ENCODE measurements around the gene TMEM235. TPM values are rescaled to one million over a fixed set of nuclear protein-coding genes. Genes with fewer than 3 reads are reported as not detected.

Gene TMEM235
- total RNA-seq, 1 experiment from 2014 or later: not detected

DNA sequence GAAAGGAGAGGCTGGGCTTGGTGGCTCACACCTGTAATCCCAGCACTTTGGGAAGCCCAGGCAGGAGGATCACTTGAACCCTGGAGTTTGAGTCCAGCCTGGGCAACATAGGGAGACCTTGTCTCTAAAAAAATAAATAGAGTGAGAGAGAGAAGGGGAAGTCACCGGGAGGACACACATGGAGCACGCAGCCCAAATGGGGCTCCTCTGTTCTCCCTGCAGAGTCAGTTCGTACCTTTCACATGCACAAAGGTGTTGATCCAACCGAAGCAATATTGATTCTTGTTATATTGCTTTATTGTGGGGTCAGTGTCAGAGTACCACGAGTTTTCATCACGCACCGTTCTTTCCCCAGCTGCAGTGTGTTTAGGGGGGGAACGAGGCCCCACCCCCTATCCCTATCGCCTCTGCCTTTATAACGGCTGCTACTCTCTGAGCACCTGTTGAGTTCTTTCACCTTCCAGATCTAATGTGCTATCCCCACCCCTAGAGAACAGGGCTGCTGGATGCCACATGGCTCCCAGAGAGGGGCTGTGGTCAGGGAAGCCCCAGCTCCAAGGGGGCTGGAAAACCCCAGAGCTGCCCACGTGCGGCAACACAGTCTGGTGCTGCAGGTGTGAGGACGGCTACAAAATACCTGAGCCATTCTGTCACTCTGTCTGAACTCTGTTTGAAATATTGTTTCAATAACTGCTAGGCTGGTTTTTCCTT is 1.0 kb upstream of the TMEM235 start:
- no peak for DNase-seq (ENCODE audit: unreplicated experiment)
- ChIA-PET POLR2A (interaction anchor here (0.6 kb wide), 1 partner anchor 51 kb away, joined by 3 read pairs; no protein-coding TSS in a partner anchor), CTCF (interaction anchor here (0.9 kb wide), 1 partner anchor 133 kb away, joined by 3 read pairs; no protein-coding TSS in a partner anchor)
- no TSS peak for BruUV-seq (replicated peaks)
- H3K36me3 Mint-ChIP-seq (ENCODE audit: insufficient read depth, unreplicated experiment): no peaks in the 10 kb centered on the region
- no peaks in the 10 kb centered on the region for H3K9me3 Mint-ChIP-seq (ENCODE audit: unreplicated experiment)
- H3K4me1 Mint-ChIP-seq (ENCODE audit: insufficient read depth, unreplicated experiment): no peaks in the 10 kb centered on the region
- TF ChIP-seq, protein P1, sequence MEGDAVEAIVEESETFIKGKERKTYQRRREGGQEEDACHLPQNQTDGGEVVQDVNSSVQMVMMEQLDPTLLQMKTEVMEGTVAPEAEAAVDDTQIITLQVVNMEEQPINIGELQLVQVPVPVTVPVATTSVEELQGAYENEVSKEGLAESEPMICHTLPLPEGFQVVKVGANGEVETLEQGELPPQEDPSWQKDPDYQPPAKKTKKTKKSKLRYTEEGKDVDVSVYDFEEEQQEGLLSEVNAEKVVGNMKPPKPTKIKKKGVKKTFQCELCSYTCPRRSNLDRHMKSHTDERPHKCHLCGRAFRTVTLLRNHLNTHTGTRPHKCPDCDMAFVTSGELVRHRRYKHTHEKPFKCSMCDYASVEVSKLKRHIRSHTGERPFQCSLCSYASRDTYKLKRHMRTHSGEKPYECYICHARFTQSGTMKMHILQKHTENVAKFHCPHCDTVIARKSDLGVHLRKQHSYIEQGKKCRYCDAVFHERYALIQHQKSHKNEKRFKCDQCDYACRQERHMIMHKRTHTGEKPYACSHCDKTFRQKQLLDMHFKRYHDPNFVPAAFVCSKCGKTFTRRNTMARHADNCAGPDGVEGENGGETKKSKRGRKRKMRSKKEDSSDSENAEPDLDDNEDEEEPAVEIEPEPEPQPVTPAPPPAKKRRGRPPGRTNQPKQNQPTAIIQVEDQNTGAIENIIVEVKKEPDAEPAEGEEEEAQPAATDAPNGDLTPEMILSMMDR (IDR thresholded peaks at IDR 0.05; ENCODE audit: unreplicated experiment): no peak
- H3K27me3 Mint-ChIP-seq (ENCODE audit: insufficient read depth, unreplicated experiment): peaks cover 14% of the 10 kb centered on the region
- no peak overlapping the region for H3K27ac Mint-ChIP-seq (ENCODE audit: low read depth, unreplicated experiment)
- H3K4me3 Mint-ChIP-seq (ENCODE audit: unreplicated experiment): no peak overlapping the region
- intact Hi-C loops (cut with micrococcal nuclease): no loop called here

- ChIA-PET POLR2A (no interaction called here), CTCF (no interaction called here)
- DNase-seq (ENCODE audit: unreplicated experiment): no peak
- TF ChIP-seq, protein P1 (IDR thresholded peaks at IDR 0.05; ENCODE audit: unreplicated experiment): no peak
- intact Hi-C loops (cut with micrococcal nuclease): no loop called here
- H3K9me3 Mint-ChIP-seq (ENCODE audit: unreplicated experiment): no peaks in the 10 kb centered on the region
- no peak overlapping the region for H3K4me3 Mint-ChIP-seq (ENCODE audit: unreplicated experiment)
- no peak overlapping the region for H3K27ac Mint-ChIP-seq (ENCODE audit: low read depth, unreplicated experiment)
- H3K27me3 Mint-ChIP-seq (ENCODE audit: insufficient read depth, unreplicated experiment): peaks cover 14% of the 10 kb centered on the region
- no peaks in the 10 kb centered on the region for H3K4me1 Mint-ChIP-seq (ENCODE audit: insufficient read depth, unreplicated experiment)
- no peaks in the 10 kb centered on the region for H3K36me3 Mint-ChIP-seq (ENCODE audit: insufficient read depth, unreplicated experiment)
- no TSS peak for BruUV-seq (replicated peaks)
Measured at GRCh38 chr17:78231991-78232858, 794 bp downstream of the TMEM235 start.

DNA sequence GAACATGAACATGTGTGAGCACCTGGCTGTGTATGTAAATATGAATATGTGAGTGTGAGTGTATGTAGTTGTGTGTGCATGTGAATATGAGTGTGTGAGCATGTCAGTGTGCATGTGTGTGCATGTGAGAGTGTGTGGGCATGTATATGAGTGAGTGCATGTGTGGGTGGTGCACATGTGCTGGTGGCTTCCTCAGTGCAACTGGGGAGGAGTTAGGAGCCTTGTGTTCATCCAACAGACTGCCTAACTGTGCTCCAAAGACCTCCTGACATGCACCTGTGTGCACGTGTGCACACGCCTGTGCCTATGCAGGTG is 1.4 kb downstream of the TMEM235 start:
- ChIA-PET CTCF (interaction anchor here (0.6 kb wide), 1 partner anchor 34 kb away, joined by 3 read pairs; no protein-coding TSS in a partner anchor), POLR2A (no interaction called here)
- no peaks in the 10 kb centered on the region for H3K9me3 Mint-ChIP-seq (ENCODE audit: unreplicated experiment)
- intact Hi-C loops (cut with micrococcal nuclease): no loop called here
- no peak overlapping the region for H3K4me3 Mint-ChIP-seq (ENCODE audit: unreplicated experiment)
- H3K36me3 Mint-ChIP-seq (ENCODE audit: insufficient read depth, unreplicated experiment): no peaks in the 10 kb centered on the region
- BruUV-seq (replicated peaks): no TSS peak
- no peak overlapping the region for H3K27ac Mint-ChIP-seq (ENCODE audit: low read depth, unreplicated experiment)
- TF ChIP-seq, protein P1 (IDR thresholded peaks at IDR 0.05; ENCODE audit: unreplicated experiment): no peak
- peaks cover 14% of the 10 kb centered on the region for H3K27me3 Mint-ChIP-seq (ENCODE audit: insufficient read depth, unreplicated experiment)
- H3K4me1 Mint-ChIP-seq (ENCODE audit: insufficient read depth, unreplicated experiment): no peaks in the 10 kb centered on the region
- DNase-seq (ENCODE audit: unreplicated experiment): no peak

DNA sequence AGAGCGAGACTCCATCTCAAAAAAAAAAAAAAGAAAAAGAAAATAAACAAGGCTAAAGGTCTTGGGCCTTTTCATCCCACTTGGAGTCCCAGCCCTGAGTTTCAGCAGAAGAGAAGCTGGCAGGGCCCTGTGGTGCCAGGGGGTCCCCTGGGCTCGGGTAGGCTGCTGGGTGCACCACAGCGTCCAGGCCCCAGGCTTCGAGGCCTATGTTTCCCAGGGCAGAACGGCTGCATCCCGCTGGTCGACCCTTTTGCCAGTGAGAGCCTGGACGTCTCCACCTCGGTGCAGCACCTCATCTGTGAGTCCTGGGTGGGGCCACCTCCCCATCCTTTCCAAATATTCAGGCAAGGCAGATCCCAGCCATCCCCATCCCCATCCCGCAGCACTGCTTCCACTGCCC is 2.2 kb downstream of the TMEM235 start:
- no TSS peak for BruUV-seq (replicated peaks)
- intact Hi-C loops (cut with micrococcal nuclease): no loop called here
- Mint-ChIP-seq H3K4me3 (ENCODE audit: unreplicated experiment) (no peak overlapping the region), H3K36me3 (ENCODE audit: insufficient read depth, unreplicated experiment) (peaks cover 6% of the 10 kb centered on the region), H3K4me1 (ENCODE audit: insufficient read depth, unreplicated experiment) (no peaks in the 10 kb centered on the region), H3K9me3 (ENCODE audit: unreplicated experiment) (no peaks in the 10 kb centered on the region), H3K27ac (ENCODE audit: low read depth, unreplicated experiment) (no peak overlapping the region), H3K27me3 (ENCODE audit: insufficient read depth, unreplicated experiment) (peaks cover 14% of the 10 kb centered on the region)
- TF ChIP-seq, protein P1 (IDR thresholded peaks at IDR 0.05; ENCODE audit: unreplicated experiment): no peak
- no peak for DNase-seq (ENCODE audit: unreplicated experiment)
- ChIA-PET CTCF (interaction anchor here (0.6 kb wide), 1 partner anchor 35 kb away, joined by 3 read pairs; no protein-coding TSS in a partner anchor), POLR2A (no interaction called here)
